ENCODE measurements around the gene TBL3.

TBL3 gene

GRCh38 chr16:1982013-1982433, 10.2 kb downstream of the TBL3 start:
- Histone ChIP-seq H3K4me1 (peaks cover 5% of the 10 kb centered on the region), H3K27ac (no peak overlapping the region)

GRCh38 chr16:1982991-1983543, 11.2 kb downstream of the TBL3 start:
- Histone ChIP-seq H3K4me1 (peaks cover 5% of the 10 kb centered on the region), H3K9me3 (ENCODE audit: control insufficient read depth, low read length) (no peaks in the 10 kb centered on the region), H3K36me3 (ENCODE audit: control insufficient read depth, insufficient read depth, low read length) (no peaks in the 10 kb centered on the region), H3K27ac (peak overlapping the region; percentile 25), H3K4me2 (ENCODE audit: low read length) (peak overlapping the region; percentile 98), H3K9ac (no peak overlapping the region), H2AFZ (peak overlapping the region; percentile 63), H3K27me3 (ENCODE audit: control insufficient read depth, insufficient read depth, low read length) (no peaks in the 10 kb centered on the region), H3K79me2 (no peaks in the 10 kb centered on the region), H3K4me3 (ENCODE audit: low read depth, low read length) (peak overlapping the region; percentile 71)
- TF ChIP-seq CTCF (IDR thresholded peaks at IDR 0.05) = no peak

More at GRCh38 chr16:1982013-1982433, 10.2 kb downstream of the TBL3 start:
- no peak overlapping the region for H3K9ac ChIP-seq
- no peak overlapping the region for H3K4me2 ChIP-seq (ENCODE audit: low read length)
- no peaks in the 10 kb centered on the region for H3K79me2 ChIP-seq
- no peaks in the 10 kb centered on the region for H3K9me3 ChIP-seq (ENCODE audit: control insufficient read depth, low read length)
- no peak overlapping the region for H3K4me3 ChIP-seq (ENCODE audit: low read depth, low read length)
- no peaks in the 10 kb centered on the region for H3K27me3 ChIP-seq (ENCODE audit: control insufficient read depth, insufficient read depth, low read length)
- no peak overlapping the region for H2AFZ ChIP-seq
- no peaks in the 10 kb centered on the region for H3K36me3 ChIP-seq (ENCODE audit: control insufficient read depth, insufficient read depth, low read length)
- no peak for TF ChIP-seq CTCF (IDR thresholded peaks at IDR 0.05)

GRCh38 chr16:1983544-1984346, 11.9 kb downstream of the TBL3 start, which contains the start of gene GFER:
GFER (plus strand) TSS chr16:1984193; CDS start chr16:1984219, 26 bp downstream.
- H3K79me2 ChIP-seq = no peaks in the 10 kb centered on the region
- H3K9me3 ChIP-seq (ENCODE audit: control insufficient read depth, low read length) = no peaks in the 10 kb centered on the region
- TF ChIP-seq CTCF (IDR thresholded peaks at IDR 0.05) = no peak
- peak within 1 kb of the TSS; percentile 48 for H3K27ac ChIP-seq
- H3K4me1 ChIP-seq = peaks cover 5% of the 10 kb centered on the region
- peak within 1 kb of the TSS; percentile 98 for H3K4me2 ChIP-seq (ENCODE audit: low read length)
- peak within 1 kb of the TSS; percentile 58 for H3K9ac ChIP-seq
- H3K4me3 ChIP-seq (ENCODE audit: low read depth, low read length) = peak within 1 kb of the TSS; percentile 71
- H3K36me3 ChIP-seq (ENCODE audit: control insufficient read depth, insufficient read depth, low read length) = no peaks in the 10 kb centered on the region
- H2AFZ ChIP-seq = peak within 1 kb of the TSS; percentile 71
- no peaks in the 10 kb centered on the region for H3K27me3 ChIP-seq (ENCODE audit: control insufficient read depth, insufficient read depth, low read length)

- peak overlapping the region; percentile 48 for H3K27ac ChIP-seq
- H3K27me3 ChIP-seq (ENCODE audit: control insufficient read depth, insufficient read depth, low read length) = no peaks in the 10 kb centered on the region
- H3K4me2 ChIP-seq (ENCODE audit: low read length) = peak overlapping the region; percentile 98
- H3K4me1 ChIP-seq = peaks cover 5% of the 10 kb centered on the region
- TF ChIP-seq CTCF (IDR thresholded peaks at IDR 0.05) = no peak
- peak overlapping the region; percentile 58 for H3K9ac ChIP-seq
- peak overlapping the region; percentile 71 for H2AFZ ChIP-seq
- H3K4me3 ChIP-seq (ENCODE audit: low read depth, low read length) = peak overlapping the region; percentile 71
- no peaks in the 10 kb centered on the region for H3K9me3 ChIP-seq (ENCODE audit: control insufficient read depth, low read length)
- H3K79me2 ChIP-seq = no peaks in the 10 kb centered on the region
- H3K36me3 ChIP-seq (ENCODE audit: control insufficient read depth, insufficient read depth, low read length) = no peaks in the 10 kb centered on the region
Measured at GRCh38 chr16:1984347-1985225, 12.7 kb downstream of the TBL3 start.
